Endothelial cell (in vitro differentiated cells): ENCODE data around the gene CDKL1. TPM values are rescaled to one million over a fixed set of nuclear protein-coding genes. Genes with fewer than 3 reads are reported as not detected.

Experiments used
- DNase-seq: peaks from one replicate; pipeline ENCODE4 v3.0.0; 2021; ENCODE audit warnings: low spot score
- H3K27ac Mint-ChIP-seq: one replicate; pipeline ENCODE4 v1.8.0; 2021; ENCODE audit warnings: mixed read lengths, inconsistent platforms; ENCODE audit not compliant: unreplicated experiment
- H3K27me3 Mint-ChIP-seq: one replicate; pipeline ENCODE4 v1.8.0; 2021; ENCODE audit warnings: mild to moderate bottlenecking, moderate library complexity, mixed read lengths, inconsistent platforms; ENCODE audit not compliant: unreplicated experiment
- H3K36me3 Mint-ChIP-seq: one replicate; pipeline ENCODE4 v1.8.0; 2021; ENCODE audit warnings: mild to moderate bottlenecking, low read depth, mixed read lengths, inconsistent platforms; ENCODE audit not compliant: unreplicated experiment
- H3K4me1 Mint-ChIP-seq: one replicate; pipeline ENCODE4 v1.8.0; 2021; ENCODE audit warnings: mild to moderate bottlenecking, mixed read lengths, inconsistent platforms; ENCODE audit not compliant: unreplicated experiment
- H3K4me3 Mint-ChIP-seq: one replicate; pipeline ENCODE4 v1.8.0; 2021; ENCODE audit warnings: mild to moderate bottlenecking, mixed read lengths, inconsistent platforms; ENCODE audit not compliant: unreplicated experiment
- H3K9me3 Mint-ChIP-seq: one replicate; pipeline ENCODE4 v1.8.0; 2021; ENCODE audit warnings: mixed read lengths, inconsistent platforms; ENCODE audit not compliant: unreplicated experiment
- CTCF ChIP-seq: fragments of 200-600 bp; sonication (generic); IDR thresholded peaks from one replicate; pipeline ENCODE4 v1.5.0; 2021; ENCODE audit warnings: antibody characterized with exemption; ENCODE audit not compliant: unreplicated experiment
- total RNA-seq: library from RNA; stranded (reverse); fragmentation: NEBNext Ultra II Directional; extraction: Animal tissue kit (Norgen Biotek cat#: 25700); gene quantifications from one replicate; pipeline ENCODE4 v1.2.1, GENCODE V29; 2021; ENCODE audit not compliant: unreplicated experiment

CDKL1 gene
- total RNA-seq, 1 donor from 2014 or later, result 19.0 TPM

GRCh38 chr14:50398189-50398580 lies 1.5 kb upstream of the CDKL1 start:
- Mint-ChIP-seq H3K27me3 (peaks cover 4% of the 10 kb centered on the region), H3K27ac (no peak overlapping the region), H3K4me3 (no peak overlapping the region), H3K36me3 (no peaks in the 10 kb centered on the region), H3K9me3 (no peaks in the 10 kb centered on the region), H3K4me1 (peaks cover 26% of the 10 kb centered on the region)
- DNase-seq, result no peak
- no peak for TF ChIP-seq CTCF

- Mint-ChIP-seq H3K4me3 (peak overlapping the region; percentile 82), H3K27ac (no peak overlapping the region)
These were observed 908 bp upstream of the CDKL1 start for GRCh38 chr14:50397390-50398188.

DNA sequence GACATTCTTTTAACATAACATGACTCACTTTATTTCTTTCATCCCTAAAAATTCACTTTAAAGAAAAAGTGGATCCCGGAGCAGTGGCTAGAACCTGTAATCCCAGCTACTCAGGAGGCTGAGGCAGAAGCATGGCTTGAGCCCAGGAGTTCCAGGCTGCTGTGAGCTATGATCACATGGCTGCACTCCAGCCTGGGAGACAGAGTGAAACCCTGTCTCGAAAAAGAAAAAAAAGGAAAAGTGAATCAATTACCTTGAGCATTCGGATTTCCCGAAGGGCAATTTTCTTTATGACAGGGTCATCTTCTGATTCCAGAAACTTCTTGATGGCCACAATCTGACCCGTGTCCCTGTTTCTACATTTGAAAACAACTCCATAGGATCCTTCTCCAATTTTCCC lies 1.2 kb downstream of the CDKL1 start:
- peak overlapping the region; percentile 94 for H3K4me3 Mint-ChIP-seq
- no peak for DNase-seq
- peaks cover 8% of the 10 kb centered on the region for H3K27me3 Mint-ChIP-seq
- no peak overlapping the region for H3K27ac Mint-ChIP-seq
- no peaks in the 10 kb centered on the region for H3K9me3 Mint-ChIP-seq
- H3K36me3 Mint-ChIP-seq, result peaks cover 13% of the 10 kb centered on the region
- H3K4me1 Mint-ChIP-seq, result peaks cover 22% of the 10 kb centered on the region
- no peak for TF ChIP-seq CTCF

More at GRCh38 chr14:50397390-50398188, 908 bp upstream of the CDKL1 start:
- H3K27me3 Mint-ChIP-seq, result peaks cover 6% of the 10 kb centered on the region
- TF ChIP-seq CTCF, result no peak
- DNase-seq, result no peak
- H3K4me1 Mint-ChIP-seq, result peaks cover 23% of the 10 kb centered on the region
- H3K9me3 Mint-ChIP-seq, result no peaks in the 10 kb centered on the region
- H3K36me3 Mint-ChIP-seq, result peaks cover 6% of the 10 kb centered on the region

- Mint-ChIP-seq H3K27ac (no peak overlapping the region), H3K9me3 (no peaks in the 10 kb centered on the region), H3K4me1 (peaks cover 22% of the 10 kb centered on the region), H3K27me3 (peaks cover 8% of the 10 kb centered on the region), H3K4me3 (peak overlapping the region; percentile 10), H3K36me3 (peaks cover 13% of the 10 kb centered on the region)
- DNase-seq, result no peak
- no peak for TF ChIP-seq CTCF
These were observed 2.0 kb downstream of the CDKL1 start for GRCh38 chr14:50394713-50395112.

GRCh38 chr14:50389668-50390441 lies 6.8 kb downstream of the CDKL1 start:
- Mint-ChIP-seq H3K36me3 (peaks cover 13% of the 10 kb centered on the region), H3K9me3 (no peaks in the 10 kb centered on the region), H3K4me1 (peaks cover 6% of the 10 kb centered on the region), H3K27ac (no peak overlapping the region), H3K4me3 (no peak overlapping the region), H3K27me3 (peaks cover 7% of the 10 kb centered on the region)
- TF ChIP-seq CTCF, result no peak
- no peak for DNase-seq
